Fibroblast of gingiva (primary cell): Measurements from ENCODE around the gene TUG1.

ENCODE experiments used
- DNase-seq: peaks from one replicate; pipeline ENCODE4 v3.0.0-alpha.2; 2011; ENCODE audit warnings: low read depth

Gene TUG1

GRCh38 chr22:30968924-30969531 lies at the start of gene TUG1:
Gene TUG1 (plus strand): TSS chr22:30969265.
- peak; percentile 99 for DNase-seq

- no peak for DNase-seq
Observed at GRCh38 chr22:30919973-30920372, 49.1 kb upstream of the TUG1 start.

GRCh38 chr22:30920407-30920806 lies 48.7 kb upstream of the TUG1 start:
- peak; percentile 46 for DNase-seq

GRCh38 chr22:30921108-30921507 lies 48.0 kb upstream of the TUG1 start:
- DNase-seq: no peak

- peak; percentile 62 for DNase-seq
Observed at GRCh38 chr22:30922151-30922611, 46.9 kb upstream of the TUG1 start.

GRCh38 chr22:30923168-30923900 lies 45.7 kb upstream of the TUG1 start:
- no peak for DNase-seq

- no peak for DNase-seq
Observed at GRCh38 chr22:30925667-30926066, 43.4 kb upstream of the TUG1 start.

GRCh38 chr22:30926706-30927105 lies 42.4 kb upstream of the TUG1 start:
- no peak for DNase-seq

- no peak for DNase-seq
Observed at GRCh38 chr22:30927806-30928205, 41.3 kb upstream of the TUG1 start.

GRCh38 chr22:30928401-30928800 lies 40.7 kb upstream of the TUG1 start:
- DNase-seq: no peak

- DNase-seq: no peak
Observed at GRCh38 chr22:30930228-30930627, 38.8 kb upstream of the TUG1 start.

- no peak for DNase-seq
Observed at GRCh38 chr22:30931541-30932300, 37.3 kb upstream of the TUG1 start.

GRCh38 chr22:30932661-30933060 lies 36.4 kb upstream of the TUG1 start:
- no peak for DNase-seq

- DNase-seq: no peak
Observed at GRCh38 chr22:30933457-30933856, 35.6 kb upstream of the TUG1 start.

- DNase-seq: no peak
Observed at GRCh38 chr22:30934053-30934452, 35.0 kb upstream of the TUG1 start.

- DNase-seq: no peak
Observed at GRCh38 chr22:30940685-30941362, 28.2 kb upstream of the TUG1 start.

GRCh38 chr22:30941363-30941740 lies 27.7 kb upstream of the TUG1 start:
- no peak for DNase-seq

GRCh38 chr22:30943368-30943767 lies 25.7 kb upstream of the TUG1 start:
- no peak for DNase-seq

- no peak for DNase-seq
Observed at GRCh38 chr22:30944986-30945385, 24.1 kb upstream of the TUG1 start.

GRCh38 chr22:30945653-30946052 lies 23.4 kb upstream of the TUG1 start:
- no peak for DNase-seq

- no peak for DNase-seq
Observed at GRCh38 chr22:30946354-30946753, 22.7 kb upstream of the TUG1 start.

GRCh38 chr22:30947173-30947815 lies 21.8 kb upstream of the TUG1 start:
- no peak for DNase-seq
